HG02870 (cell line): ENCODE results near the gene ATP6V0C.
"Not testable (repeated sequence)": the region's sequence is repeated elsewhere in the genome, so short reads cannot be mapped to it uniquely, and the experiment has no call there.

Experiments
- ATAC-seq: cut with Tn5 transposase; IDR thresholded peaks from one replicate; pipeline ENCODE4 v1.9.1; 2021; ENCODE audit warnings: mild to moderate bottlenecking, moderate library complexity; ENCODE audit not compliant: unreplicated experiment

The ATP6V0C gene

DNA sequence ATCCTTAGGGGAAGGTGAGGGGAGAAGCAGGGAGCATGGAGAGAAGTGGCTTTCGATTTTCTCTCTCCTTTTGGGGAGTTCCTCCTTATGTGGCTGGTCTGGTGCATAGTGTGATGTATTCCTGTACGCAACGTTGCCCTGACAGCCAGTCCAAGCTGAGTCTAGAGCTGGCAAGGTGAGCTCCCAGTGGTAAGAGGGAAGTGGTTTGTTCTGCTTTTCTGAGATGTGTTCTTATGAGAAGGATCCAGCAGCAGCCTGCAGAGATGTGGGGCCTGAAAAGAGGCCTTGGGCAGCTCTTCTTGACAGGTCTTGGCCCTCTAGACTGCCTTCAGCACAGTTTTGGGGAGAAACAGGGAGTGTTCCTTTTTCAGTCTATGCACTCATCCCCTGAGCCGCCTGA, 27.2 kb downstream of the ATP6V0C start:
- ATAC-seq, result not testable (repeated sequence)

DNA sequence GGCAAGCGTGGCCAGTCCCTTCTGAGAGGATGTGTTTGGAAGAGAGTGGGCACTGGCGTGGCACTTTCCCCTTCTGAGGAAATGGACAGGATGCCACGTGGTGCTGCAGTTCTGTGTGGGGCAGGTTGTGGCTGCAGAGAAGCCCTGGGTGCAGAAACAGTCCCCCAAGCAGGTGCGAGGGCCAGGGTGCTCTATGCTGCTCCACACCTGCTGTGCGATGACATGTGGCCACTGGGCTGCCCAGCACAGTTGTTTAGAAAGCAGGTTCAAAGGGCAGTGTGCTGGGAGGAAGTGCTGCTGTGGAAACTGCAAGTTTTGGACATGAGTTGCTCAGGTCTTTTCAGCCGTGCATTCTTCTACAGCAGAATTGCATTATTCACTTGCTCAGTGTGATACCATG, 27.7 kb downstream of the ATP6V0C start:
- not testable (repeated sequence) for ATAC-seq

GRCh38 chr16:2543771-2544170, 30.0 kb downstream of the ATP6V0C start:
- ATAC-seq, result not testable (repeated sequence)

- ATAC-seq, result not testable (repeated sequence)
Observed at GRCh38 chr16:2550283-2550878, 36.6 kb downstream of the ATP6V0C start.

- ATAC-seq, result not testable (repeated sequence)
Observed at GRCh38 chr16:2551420-2551889, 37.7 kb downstream of the ATP6V0C start.

DNA sequence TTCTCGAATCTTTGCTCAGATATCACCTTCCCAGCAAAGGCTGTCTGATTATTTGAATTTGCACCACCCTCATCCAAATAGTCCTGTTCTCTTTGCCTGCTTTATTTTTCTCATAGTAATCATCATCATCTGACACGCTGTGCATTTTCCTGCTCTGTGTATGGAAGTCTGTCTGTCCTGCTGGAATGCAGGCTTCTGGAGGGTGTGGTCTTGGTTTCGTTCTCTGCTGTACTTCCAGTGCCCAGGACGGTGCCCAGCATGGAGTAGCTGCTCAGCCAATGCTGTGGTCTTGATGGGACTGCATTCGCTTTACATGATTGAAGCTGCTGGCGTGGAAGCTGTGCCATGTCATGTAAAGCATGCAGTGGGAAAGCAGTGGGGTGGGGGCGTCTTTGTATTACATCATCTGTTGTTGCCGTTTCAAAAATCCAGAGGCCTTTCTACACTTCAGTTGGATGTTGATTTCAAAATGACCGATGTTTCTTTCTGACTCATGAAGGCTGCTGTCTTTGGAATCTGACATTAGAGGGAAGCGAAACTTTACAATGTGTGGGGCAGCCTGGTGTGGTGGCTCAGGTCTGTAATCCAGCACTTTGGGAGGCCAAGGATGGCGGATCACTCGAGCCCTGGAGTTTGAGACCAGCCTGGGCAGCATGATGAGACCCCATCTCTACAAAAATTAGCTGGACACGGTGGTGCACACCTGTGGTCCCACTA, 41.1 kb downstream of the ATP6V0C start:
- not testable (repeated sequence) for ATAC-seq

GRCh38 chr16:2557150-2557549, 43.4 kb downstream of the ATP6V0C start:
- ATAC-seq, result not testable (repeated sequence)

- peak; percentile 42 for ATAC-seq
Observed at GRCh38 chr16:2560131-2560797, 46.5 kb downstream of the ATP6V0C start.

GRCh38 chr16:2560798-2561133, 47.0 kb downstream of the ATP6V0C start:
- peak; percentile 45 for ATAC-seq

DNA sequence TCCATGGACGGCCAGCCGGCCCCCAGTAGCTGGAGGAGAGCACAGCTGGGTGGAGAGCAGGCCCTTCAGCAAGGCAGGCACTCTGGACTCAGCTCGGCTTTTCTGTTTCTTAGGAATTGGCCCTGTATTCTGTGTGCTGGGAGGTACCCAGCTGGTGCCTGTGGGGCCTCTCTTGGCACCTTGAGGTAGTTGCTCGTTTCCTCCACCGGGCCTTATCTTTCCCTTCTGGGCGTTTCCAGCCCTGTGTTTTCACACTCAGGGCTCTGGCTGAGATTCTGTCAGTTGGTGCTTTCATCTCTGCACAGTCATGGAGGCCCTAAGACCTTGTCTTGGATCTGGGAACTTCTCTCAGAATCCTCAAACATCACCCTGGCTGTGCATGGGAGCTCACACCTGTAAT, 53.8 kb downstream of the ATP6V0C start:
- not testable (repeated sequence) for ATAC-seq

DNA sequence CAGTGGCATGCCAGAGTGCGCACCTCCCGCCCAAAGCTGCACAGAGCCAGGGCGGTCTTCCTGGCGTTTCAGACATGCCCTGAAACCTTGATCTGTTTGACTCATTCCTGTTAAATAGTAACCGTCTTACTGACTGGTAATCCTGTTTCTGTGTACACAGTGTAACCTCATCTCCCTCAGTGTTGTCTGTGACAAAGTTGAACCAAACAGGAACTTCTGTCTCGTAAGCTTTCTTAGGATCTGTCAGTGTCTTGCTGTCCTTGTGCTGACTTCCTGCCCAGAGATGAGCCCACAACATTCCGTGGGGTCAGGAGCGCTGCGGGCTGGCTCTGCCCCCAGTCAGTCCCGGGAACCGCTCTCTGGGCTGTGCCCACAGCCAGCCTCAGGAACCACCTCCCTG, 54.8 kb downstream of the ATP6V0C start:
- ATAC-seq, result not testable (repeated sequence)
